GM18517 (cell line): ENCODE results near the gene ABL2.

ENCODE experiments used
- ATAC-seq: cut with Tn5 transposase; IDR thresholded peaks from one replicate; pipeline ENCODE4 v1.9.1; 2021; ENCODE audit warnings: mild to moderate bottlenecking, moderate library complexity; ENCODE audit not compliant: unreplicated experiment

The ABL2 gene

GRCh38 chr1:179058487-179059483 lies 170.7 kb downstream of the ABL2 start:
- no peak for ATAC-seq

- ATAC-seq: no peak
Observed at GRCh38 chr1:179055937-179056336, 173.5 kb downstream of the ABL2 start.

DNA sequence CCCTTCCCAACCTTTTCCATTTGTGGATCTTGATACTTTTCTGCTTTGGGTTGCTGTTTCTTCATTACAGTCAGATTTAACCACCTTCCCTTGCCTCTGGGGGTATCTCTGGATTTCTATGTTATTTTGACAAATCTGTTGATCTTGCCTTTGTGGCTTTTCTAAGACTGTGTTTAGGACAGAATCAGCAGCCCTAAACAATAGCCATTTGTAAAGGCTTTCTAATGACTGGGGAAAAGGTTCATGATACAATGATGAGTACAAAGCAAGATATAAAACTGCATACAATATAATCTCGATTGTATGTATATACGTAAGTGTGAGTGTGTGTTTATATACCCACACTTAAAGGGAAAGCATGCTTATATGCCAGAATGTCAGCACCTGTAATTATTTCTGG lies 176.0 kb downstream of the ABL2 start:
- ATAC-seq: no peak

- ATAC-seq: no peak
Observed at GRCh38 chr1:179052776-179053175, 176.7 kb downstream of the ABL2 start.
